ENCODE data around the gene FBXL17.

The FBXL17 gene

DNA sequence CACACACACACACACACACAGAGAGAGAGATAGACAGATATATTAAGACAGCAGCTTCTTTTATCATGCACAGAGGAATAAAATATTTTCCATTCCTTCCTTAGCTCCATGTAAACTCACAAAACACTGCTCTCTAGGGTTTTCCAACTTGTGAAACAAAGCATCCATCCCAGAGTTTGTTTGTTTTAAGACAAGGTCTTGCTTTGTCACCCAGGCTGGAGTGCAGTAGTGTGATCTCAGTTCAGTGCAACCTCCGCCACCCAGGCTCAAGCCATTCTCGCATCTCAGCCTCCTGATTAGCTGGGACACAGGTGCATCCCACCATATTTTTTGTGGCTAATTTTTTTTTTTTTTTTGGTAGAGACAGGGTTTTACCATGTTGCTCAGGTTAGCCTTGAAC, 298.7 kb downstream of the FBXL17 start:
- Mint-ChIP-seq H3K36me3 (ENCODE audit: low read depth) (no peaks in the 10 kb centered on the region), H3K4me1 (ENCODE audit: low read depth) (no peaks in the 10 kb centered on the region)
- intact Hi-C loops (cut with micrococcal nuclease) = no loop called here

DNA sequence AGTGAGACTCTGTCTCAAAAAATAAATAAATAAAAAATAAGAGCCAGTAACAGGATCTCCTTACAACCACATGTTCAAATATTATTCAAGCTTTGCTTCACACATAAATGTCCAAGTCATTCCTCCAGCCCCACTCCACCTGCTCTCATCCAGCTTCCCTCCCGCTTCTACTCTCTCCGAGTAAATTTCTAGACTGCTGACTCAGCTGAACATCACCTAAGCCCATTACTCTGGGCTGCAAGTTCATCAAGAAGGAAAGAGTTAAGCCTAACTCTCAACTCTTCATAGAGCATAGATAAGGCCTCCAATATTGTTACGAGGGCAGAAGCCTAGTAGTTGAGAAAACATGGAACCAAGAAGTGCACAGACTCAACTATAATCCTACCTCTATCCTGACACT, 300.2 kb downstream of the FBXL17 start:
- Mint-ChIP-seq H3K27me3 (no peaks in the 10 kb centered on the region), H3K36me3 (ENCODE audit: low read depth) (no peaks in the 10 kb centered on the region), H3K27ac (no peak overlapping the region), H3K9me3 (no peaks in the 10 kb centered on the region), H3K4me3 (no peak overlapping the region), H3K4me1 (ENCODE audit: low read depth) (no peaks in the 10 kb centered on the region)
- intact Hi-C loops (cut with micrococcal nuclease) = no loop called here

More for the DNA sequence above, 298.7 kb downstream of the FBXL17 start:
- no peak overlapping the region for H3K27ac Mint-ChIP-seq
- H3K9me3 Mint-ChIP-seq = no peaks in the 10 kb centered on the region
- no peak overlapping the region for H3K4me3 Mint-ChIP-seq
- no peaks in the 10 kb centered on the region for H3K27me3 Mint-ChIP-seq

DNA sequence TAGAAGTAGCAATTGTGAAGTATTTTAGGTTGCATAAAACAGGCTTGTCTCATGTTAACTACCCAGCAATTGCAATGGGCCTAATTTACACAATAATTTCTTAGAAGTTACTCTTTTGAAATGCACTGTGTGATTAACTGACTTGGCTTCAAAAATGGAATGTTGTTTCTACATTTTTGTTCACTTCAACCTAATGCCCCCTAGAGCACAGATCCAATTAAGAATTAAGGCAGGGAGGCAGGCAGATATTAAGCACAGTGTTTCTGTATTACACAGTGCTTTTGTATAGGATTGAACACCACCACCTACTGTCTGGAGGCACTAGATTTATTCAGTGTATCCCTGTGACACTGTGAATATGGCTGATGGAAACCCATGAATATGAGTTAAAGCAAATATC, 302.1 kb downstream of the FBXL17 start:
- intact Hi-C loops (cut with micrococcal nuclease) = no loop called here
- H3K4me3 Mint-ChIP-seq = no peak overlapping the region
- no peak overlapping the region for H3K27ac Mint-ChIP-seq
- no peaks in the 10 kb centered on the region for H3K36me3 Mint-ChIP-seq (ENCODE audit: low read depth)
- H3K27me3 Mint-ChIP-seq = no peaks in the 10 kb centered on the region
- peaks cover under 1% of the 10 kb centered on the region for H3K9me3 Mint-ChIP-seq
- no peaks in the 10 kb centered on the region for H3K4me1 Mint-ChIP-seq (ENCODE audit: low read depth)

DNA sequence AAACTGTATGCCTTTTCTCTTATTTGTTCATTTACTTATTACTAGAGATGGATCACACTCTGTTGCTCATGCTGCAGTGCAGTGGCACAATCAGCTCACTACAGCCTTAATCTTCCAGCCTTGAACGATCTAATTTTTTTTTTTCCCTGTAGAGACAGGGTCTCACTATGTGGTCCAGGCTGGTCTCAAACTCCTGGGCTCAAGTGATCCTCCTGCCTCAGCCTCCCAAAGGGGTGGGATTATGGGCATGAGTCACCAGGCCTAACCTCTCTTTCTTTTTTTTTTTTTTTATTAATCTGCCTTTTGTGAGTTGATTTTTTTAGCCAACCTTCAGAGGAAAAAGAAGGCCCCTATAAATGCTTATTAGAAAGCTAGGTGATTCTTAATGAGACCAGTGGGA, 303.0 kb downstream of the FBXL17 start:
- Mint-ChIP-seq H3K27me3 (no peaks in the 10 kb centered on the region), H3K27ac (no peak overlapping the region), H3K4me3 (no peak overlapping the region), H3K9me3 (peaks cover 9% of the 10 kb centered on the region), H3K36me3 (ENCODE audit: low read depth) (no peaks in the 10 kb centered on the region), H3K4me1 (ENCODE audit: low read depth) (no peaks in the 10 kb centered on the region)
- intact Hi-C loops (cut with micrococcal nuclease) = no loop called here

DNA sequence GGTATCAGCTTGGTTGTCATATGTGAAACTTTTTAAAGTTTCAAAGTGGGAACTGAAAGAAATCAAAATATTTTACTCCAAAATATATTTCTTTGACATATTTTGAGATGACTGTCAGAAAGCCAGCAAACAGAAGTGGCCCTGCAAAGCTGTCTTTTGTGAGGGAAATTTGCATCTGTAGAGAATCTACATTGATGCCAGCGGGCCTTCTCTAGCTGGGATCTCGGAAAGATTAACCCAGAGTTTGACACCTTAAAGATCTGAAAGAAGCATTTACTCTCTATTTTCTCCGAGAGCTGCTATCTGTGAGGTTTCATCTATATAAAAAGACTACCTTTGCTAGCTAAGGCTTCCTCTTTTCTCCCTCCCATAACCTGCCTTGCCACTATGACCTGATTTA, 303.6 kb downstream of the FBXL17 start:
- Mint-ChIP-seq H3K9me3 (peaks cover 14% of the 10 kb centered on the region), H3K27ac (no peak overlapping the region), H3K4me1 (ENCODE audit: low read depth) (no peaks in the 10 kb centered on the region), H3K4me3 (no peak overlapping the region), H3K36me3 (ENCODE audit: low read depth) (no peaks in the 10 kb centered on the region), H3K27me3 (no peaks in the 10 kb centered on the region)
- intact Hi-C loops (cut with micrococcal nuclease) = no loop called here

DNA sequence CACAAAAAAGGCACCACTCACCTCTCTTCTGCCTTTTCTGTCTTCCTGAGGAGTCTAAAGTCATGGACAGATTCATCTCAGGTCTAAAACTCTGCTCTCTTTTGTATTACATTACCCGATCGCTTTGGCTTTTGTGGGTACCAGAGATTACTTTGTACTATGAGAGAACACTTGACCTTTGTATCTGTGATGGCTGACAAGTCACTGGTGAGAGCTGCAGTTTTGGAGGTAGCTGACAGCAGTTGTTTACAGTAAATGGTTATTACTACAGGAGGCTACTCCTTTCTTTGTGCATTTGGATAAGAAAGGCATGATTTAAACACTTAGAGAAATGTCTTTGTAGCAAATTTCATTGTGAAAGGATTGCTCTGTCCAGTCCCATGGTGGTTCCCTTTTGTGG, 307.3 kb downstream of the FBXL17 start:
- intact Hi-C loops (cut with micrococcal nuclease) = no loop called here
- Mint-ChIP-seq H3K27ac (no peak overlapping the region), H3K27me3 (no peaks in the 10 kb centered on the region), H3K9me3 (peaks cover 14% of the 10 kb centered on the region), H3K4me1 (ENCODE audit: low read depth) (no peaks in the 10 kb centered on the region), H3K36me3 (ENCODE audit: low read depth) (no peaks in the 10 kb centered on the region), H3K4me3 (no peak overlapping the region)

DNA sequence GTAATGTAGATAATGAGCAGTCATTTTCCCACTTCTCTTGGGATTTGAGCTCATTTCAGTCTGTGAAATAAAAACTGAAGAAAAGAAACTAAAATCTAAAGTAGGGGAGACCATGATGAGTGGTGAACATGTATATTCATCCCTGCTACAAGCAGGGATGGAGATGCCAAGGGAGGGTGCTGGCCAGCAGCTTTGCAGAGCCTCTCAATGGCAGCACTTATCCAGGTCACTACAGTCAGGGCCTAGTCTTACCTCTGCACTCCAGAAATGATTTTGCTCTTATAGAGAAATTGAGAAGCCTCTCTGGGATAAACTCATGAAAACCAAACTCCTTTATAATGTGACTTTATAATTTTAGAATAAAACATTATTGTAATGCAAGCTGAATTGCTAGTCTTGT, 317.6 kb downstream of the FBXL17 start:
- Mint-ChIP-seq H3K4me3 (no peak overlapping the region), H3K9me3 (no peaks in the 10 kb centered on the region), H3K27me3 (no peaks in the 10 kb centered on the region), H3K36me3 (ENCODE audit: low read depth) (no peaks in the 10 kb centered on the region), H3K27ac (no peak overlapping the region), H3K4me1 (ENCODE audit: low read depth) (no peaks in the 10 kb centered on the region)
- intact Hi-C loops (cut with micrococcal nuclease) = no loop called here

DNA sequence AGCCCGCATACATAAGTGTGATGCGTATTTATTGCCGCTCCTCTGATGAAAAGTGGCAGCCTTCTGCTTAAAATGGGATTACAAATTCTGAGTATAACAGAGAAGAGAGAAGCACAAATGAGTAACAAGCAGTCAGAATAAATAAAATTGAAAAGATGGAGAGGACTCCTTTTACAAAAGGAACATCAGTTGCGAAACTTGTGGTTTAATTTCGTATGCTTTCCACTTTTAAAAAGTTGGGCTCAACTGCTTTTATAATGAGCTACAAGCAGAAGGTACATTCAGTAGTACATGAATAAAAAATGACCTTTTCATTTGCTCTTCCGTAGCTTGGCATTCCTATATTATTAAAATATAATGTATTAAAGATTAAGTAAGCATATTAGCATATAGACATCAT, 320.0 kb downstream of the FBXL17 start:
- no peaks in the 10 kb centered on the region for H3K27me3 Mint-ChIP-seq
- no peak overlapping the region for H3K4me3 Mint-ChIP-seq
- no peak overlapping the region for H3K27ac Mint-ChIP-seq
- no peaks in the 10 kb centered on the region for H3K9me3 Mint-ChIP-seq
- no peaks in the 10 kb centered on the region for H3K36me3 Mint-ChIP-seq (ENCODE audit: low read depth)
- intact Hi-C loops (cut with micrococcal nuclease) = no loop called here
- no peaks in the 10 kb centered on the region for H3K4me1 Mint-ChIP-seq (ENCODE audit: low read depth)

DNA sequence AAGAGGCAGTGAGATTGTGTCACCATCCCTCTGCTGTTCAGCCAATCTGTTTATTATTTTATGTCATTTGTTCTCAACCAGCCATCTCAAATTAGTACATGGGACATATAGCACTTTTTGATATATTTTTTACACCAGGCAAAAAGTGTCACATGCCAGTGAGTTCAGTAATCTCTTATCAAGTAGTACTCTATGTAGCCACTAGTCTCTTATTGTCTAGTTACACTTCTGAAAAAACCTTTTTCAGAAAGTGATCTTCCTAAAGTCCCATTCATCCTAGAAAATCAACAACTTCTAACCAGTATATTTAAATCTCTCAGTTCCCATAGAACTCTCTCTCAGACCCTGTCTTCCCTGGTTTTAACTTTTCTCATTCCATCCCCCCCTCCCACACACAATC, 321.6 kb downstream of the FBXL17 start:
- Mint-ChIP-seq H3K4me1 (ENCODE audit: low read depth) (no peaks in the 10 kb centered on the region), H3K27me3 (no peaks in the 10 kb centered on the region), H3K27ac (no peak overlapping the region), H3K4me3 (no peak overlapping the region), H3K36me3 (ENCODE audit: low read depth) (no peaks in the 10 kb centered on the region), H3K9me3 (no peaks in the 10 kb centered on the region)
- intact Hi-C loops (cut with micrococcal nuclease) = no loop called here

DNA sequence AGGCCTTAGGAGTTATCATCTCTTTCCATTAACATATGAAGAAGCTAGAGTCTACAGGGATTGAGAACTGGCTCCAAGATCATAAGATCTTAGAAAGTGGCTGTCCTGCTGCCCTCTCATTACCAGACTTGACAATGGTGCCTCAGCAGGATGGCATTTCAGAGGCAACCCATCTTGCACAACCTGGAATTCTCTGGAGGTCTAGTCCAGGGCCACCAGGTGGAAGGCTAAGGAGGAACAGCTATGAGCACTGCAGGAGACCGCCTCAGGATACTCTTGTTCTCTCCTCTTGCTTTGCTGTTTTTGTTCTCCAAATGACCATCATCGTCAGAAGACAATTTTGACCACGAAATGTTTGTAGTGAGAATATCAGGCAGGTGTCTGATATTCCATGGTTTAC, 322.6 kb downstream of the FBXL17 start:
- Mint-ChIP-seq H3K4me3 (no peak overlapping the region), H3K9me3 (no peaks in the 10 kb centered on the region), H3K27me3 (no peaks in the 10 kb centered on the region), H3K4me1 (ENCODE audit: low read depth) (no peaks in the 10 kb centered on the region), H3K27ac (no peak overlapping the region), H3K36me3 (ENCODE audit: low read depth) (peaks cover 1% of the 10 kb centered on the region)
- intact Hi-C loops (cut with micrococcal nuclease) = no loop called here

DNA sequence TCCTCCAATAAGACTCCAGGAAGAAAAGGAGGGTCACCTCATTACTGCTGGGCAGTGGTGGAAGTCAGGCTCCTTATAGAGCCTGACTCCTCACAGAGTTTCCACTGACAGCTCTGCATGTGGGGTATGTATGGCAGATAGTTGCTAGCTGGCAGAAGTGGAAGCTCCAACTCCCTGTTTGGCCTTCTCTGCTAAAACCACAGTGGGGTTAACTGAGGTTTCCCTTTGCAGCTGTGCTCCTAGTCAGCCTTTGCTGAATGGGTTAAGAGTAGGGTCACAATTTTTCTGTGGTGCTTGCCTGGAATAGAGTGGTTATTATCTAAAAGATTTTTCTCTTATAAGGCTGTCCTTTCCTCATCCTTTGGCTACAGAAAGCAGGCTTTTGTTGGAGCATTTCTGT, 327.5 kb downstream of the FBXL17 start:
- Mint-ChIP-seq H3K4me1 (ENCODE audit: low read depth) (no peaks in the 10 kb centered on the region), H3K27me3 (no peaks in the 10 kb centered on the region), H3K4me3 (no peak overlapping the region), H3K36me3 (ENCODE audit: low read depth) (peaks cover 15% of the 10 kb centered on the region), H3K27ac (no peak overlapping the region), H3K9me3 (peaks cover 48% of the 10 kb centered on the region)
- intact Hi-C loops (cut with micrococcal nuclease) = no loop called here

DNA sequence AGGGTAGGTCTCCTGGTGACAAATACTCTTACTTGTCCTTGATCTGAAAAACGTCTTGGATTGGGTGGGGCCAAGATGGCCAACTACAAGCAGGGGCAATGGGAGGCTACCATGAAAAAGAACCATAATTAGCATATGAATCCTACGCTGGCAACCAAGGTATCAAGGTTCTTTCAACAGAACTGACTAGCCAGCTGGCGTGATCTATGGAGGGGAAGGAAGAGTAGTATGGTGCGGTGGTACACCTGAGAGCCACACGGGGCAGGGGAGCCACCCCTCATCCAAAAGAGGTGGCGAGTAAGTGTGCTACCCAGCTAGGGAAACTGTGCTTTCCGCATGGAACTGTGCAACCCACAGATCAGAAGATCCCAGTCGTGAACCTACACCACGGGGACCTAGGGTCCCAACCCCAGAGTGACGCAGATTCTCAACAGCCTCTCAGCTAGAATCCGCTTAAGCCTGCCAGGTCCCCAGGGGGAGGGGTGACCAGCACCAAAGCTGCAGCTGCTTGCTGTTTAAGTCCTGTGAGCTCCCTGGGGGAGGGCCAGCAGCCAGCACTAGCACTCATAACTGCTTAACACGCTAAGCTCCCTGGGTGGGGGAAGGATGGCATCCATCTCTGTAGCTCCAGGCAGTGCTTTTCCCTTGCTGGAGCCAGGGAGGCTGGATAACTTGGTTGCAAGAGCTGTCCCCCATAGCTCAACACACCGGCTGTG, 334.8 kb downstream of the FBXL17 start:
- H3K4me3 Mint-ChIP-seq = no peak overlapping the region
- H3K4me1 Mint-ChIP-seq (ENCODE audit: low read depth) = no peaks in the 10 kb centered on the region
- H3K9me3 Mint-ChIP-seq = peaks cover 51% of the 10 kb centered on the region
- H3K27ac Mint-ChIP-seq = no peak overlapping the region
- H3K36me3 Mint-ChIP-seq (ENCODE audit: low read depth) = peaks cover 13% of the 10 kb centered on the region
- no peaks in the 10 kb centered on the region for H3K27me3 Mint-ChIP-seq
- intact Hi-C loops (cut with micrococcal nuclease) = no loop called here

DNA sequence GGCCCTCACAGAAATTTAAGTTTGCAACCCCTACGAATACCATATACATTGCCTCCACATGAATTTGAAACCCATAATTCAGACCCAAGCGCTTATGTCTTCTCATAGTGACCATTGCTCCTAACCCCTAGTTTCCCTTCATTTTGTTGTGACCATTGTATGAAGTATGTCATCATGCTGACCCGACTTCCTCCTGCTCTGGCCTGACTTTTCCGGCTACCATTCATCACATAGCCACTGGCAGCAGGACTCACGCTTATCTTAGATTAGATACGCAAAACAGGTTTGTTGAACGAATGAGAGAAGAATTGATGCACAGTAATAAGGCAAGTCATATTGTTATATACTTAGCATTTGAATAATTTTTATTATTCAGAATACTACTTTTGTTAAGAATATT, 345.4 kb downstream of the FBXL17 start:
- no peaks in the 10 kb centered on the region for H3K27me3 Mint-ChIP-seq
- no peak overlapping the region for H3K27ac Mint-ChIP-seq
- intact Hi-C loops (cut with micrococcal nuclease) = no loop called here
- H3K9me3 Mint-ChIP-seq = no peaks in the 10 kb centered on the region
- H3K4me3 Mint-ChIP-seq = no peak overlapping the region
- H3K4me1 Mint-ChIP-seq (ENCODE audit: low read depth) = no peaks in the 10 kb centered on the region
- no peaks in the 10 kb centered on the region for H3K36me3 Mint-ChIP-seq (ENCODE audit: low read depth)

DNA sequence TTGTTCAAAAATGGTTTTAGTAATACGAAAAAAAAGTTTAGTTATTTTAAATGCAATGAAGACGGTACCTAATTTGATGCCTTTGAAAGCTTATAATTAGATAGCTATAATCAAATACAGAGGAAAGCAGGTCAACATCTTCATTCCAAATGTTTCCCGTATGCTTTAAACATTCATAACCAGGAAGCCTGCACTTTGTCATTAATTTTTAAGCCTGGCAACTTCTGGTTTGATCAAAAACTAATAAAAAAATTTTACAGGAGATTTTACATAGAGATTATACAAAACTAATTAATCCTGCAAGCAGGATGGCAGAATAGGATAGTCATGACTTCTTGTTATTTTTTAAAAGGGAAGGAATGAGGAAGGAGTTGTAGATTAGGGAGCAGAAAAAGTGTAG, 353.0 kb downstream of the FBXL17 start:
- intact Hi-C loops (cut with micrococcal nuclease) = no loop called here
- H3K4me1 Mint-ChIP-seq (ENCODE audit: low read depth) = peaks cover 8% of the 10 kb centered on the region
- H3K27ac Mint-ChIP-seq = no peak overlapping the region
- no peak overlapping the region for H3K4me3 Mint-ChIP-seq
- H3K36me3 Mint-ChIP-seq (ENCODE audit: low read depth) = no peaks in the 10 kb centered on the region
- H3K9me3 Mint-ChIP-seq = no peaks in the 10 kb centered on the region
- no peaks in the 10 kb centered on the region for H3K27me3 Mint-ChIP-seq

DNA sequence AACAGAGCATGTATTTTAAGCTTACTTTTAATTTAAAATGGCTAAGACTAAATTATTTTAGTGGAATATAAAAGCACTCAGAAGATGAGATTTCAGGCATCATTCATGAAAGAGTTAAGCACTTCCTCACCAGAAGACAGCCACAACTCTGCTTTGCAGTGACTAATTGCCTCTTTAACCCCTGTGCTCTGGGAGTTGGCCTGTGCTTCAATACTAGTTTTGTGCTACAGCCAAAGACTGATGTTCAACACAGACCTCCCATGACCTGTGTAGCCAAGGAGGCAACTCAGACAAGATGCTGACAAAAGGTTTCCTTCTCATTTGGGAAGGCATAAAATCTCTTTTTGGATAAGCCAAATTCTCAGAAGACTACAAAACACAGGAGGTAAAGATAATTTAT, 353.5 kb downstream of the FBXL17 start:
- Mint-ChIP-seq H3K4me3 (no peak overlapping the region), H3K9me3 (no peaks in the 10 kb centered on the region), H3K36me3 (ENCODE audit: low read depth) (no peaks in the 10 kb centered on the region), H3K4me1 (ENCODE audit: low read depth) (peaks cover 8% of the 10 kb centered on the region), H3K27ac (no peak overlapping the region), H3K27me3 (no peaks in the 10 kb centered on the region)
- intact Hi-C loops (cut with micrococcal nuclease) = no loop called here

Measured in dendritic cell treated with granulocyte-macrophage colony-stimulating factor and Interleukin-4, amounts not matched to agents 40 ng/mL and 50 ng/mL, for 4 days (primary cell).